LNCaP clone FGC (cell line): Measurements from ENCODE around the gene CUL2.

Source experiments
- DNase-seq: peaks from one replicate; pipeline ENCODE4 v3.0.0-alpha.2; 2011; ENCODE audit warnings: low read depth
- H3K4me3 ChIP-seq: 2 replicates; pipeline ENCODE4 v1.5.1; 2011; ENCODE audit warnings: mild to moderate bottlenecking, low read depth, low read length, control low read depth
- TF ChIP-seq, protein P1 (sequence below): IDR thresholded peaks from 2 replicates; pipeline ENCODE4 v1.5.1; 2012; ENCODE audit warnings: mild to moderate bottlenecking; ENCODE audit not compliant: control insufficient read depth, insufficient read depth; ENCODE audit errors: extremely low read depth

The CUL2 gene

DNA sequence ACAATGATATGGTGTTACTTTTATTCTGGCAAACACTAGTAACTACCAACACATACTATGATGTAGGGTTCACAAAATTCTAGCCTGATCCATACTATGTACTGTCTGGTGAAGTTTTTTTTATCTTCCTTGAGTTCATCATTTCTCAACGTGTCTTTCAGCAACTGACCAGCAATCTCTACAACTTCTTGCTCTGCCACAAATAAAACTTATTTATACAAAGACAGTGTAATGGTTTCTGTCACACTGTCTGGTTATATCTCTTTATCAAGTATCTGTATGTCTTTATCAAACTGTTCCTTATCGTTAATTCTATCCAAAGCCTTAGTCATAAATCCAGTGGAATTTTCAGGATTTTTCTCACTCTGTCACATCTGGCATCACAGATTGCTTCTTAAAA lies 69.7 kb downstream of the CUL2 start:
- DNase-seq, result no peak
- TF ChIP-seq, protein P1, sequence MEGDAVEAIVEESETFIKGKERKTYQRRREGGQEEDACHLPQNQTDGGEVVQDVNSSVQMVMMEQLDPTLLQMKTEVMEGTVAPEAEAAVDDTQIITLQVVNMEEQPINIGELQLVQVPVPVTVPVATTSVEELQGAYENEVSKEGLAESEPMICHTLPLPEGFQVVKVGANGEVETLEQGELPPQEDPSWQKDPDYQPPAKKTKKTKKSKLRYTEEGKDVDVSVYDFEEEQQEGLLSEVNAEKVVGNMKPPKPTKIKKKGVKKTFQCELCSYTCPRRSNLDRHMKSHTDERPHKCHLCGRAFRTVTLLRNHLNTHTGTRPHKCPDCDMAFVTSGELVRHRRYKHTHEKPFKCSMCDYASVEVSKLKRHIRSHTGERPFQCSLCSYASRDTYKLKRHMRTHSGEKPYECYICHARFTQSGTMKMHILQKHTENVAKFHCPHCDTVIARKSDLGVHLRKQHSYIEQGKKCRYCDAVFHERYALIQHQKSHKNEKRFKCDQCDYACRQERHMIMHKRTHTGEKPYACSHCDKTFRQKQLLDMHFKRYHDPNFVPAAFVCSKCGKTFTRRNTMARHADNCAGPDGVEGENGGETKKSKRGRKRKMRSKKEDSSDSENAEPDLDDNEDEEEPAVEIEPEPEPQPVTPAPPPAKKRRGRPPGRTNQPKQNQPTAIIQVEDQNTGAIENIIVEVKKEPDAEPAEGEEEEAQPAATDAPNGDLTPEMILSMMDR, result no peak
- no peak overlapping the region for H3K4me3 ChIP-seq

DNA sequence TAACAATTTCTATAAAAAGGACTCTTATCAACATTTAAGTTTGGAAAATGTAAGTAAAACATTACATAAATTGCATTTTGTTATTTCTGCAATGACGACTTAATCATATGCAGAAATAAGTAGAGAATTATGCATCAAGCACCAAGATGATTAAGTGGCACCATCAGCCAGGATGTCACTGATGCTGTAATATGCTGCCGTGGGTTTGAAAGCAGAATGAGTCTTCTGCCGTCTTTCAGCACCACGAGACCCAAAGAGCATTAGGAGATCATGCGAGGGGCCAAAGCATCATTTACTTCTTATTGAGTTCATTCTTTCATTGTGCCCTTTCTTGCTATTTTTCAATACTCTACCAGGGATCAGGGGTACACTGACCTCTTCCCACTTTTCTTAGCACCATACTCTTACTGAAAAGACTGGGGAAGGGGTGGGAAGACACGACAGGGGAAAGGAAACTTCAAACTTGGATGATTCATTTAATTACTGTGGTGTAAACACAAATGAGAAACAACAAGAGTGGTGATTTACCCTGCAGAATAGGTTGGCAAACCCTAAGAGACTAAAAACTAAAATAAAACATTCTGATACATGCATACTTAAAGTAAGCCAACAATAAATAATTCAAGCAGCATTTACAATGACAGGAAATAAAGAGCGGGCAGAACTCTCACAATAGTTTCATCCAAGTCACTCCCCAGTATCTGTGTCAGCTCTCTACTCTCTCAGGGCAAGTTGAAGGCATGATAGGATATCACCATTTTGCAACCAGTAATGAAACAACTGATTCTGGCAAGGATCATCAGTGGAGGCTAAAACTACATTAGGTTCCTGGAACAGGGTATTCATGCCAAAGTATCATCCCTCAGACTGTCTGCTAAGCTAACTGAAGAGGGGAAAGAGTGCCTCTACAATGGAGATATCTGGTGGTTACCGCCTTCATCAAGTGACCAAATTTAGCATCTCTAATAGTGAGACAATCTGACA lies 70.8 kb downstream of the CUL2 start:
- no peak overlapping the region for H3K4me3 ChIP-seq
- DNase-seq, result no peak
- TF ChIP-seq, protein P1, result no peak

DNA sequence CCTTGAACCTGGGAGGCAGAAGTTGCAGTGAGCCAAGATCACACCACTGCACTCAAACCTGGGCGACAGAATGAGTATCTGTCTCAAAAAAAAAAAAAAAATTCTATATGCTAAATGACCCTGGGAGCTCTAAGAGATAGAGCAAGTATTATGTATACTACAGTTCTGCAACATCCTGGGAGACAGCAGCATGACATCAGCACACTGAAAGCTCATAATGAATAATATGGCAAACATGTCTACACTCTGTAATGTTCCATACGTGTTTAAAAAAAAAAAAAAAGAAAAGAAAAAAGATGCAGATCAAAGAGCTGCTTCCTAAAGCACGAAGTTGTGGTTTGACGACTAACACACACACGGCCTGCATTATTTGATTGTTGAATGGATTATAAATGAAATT lies 72.5 kb downstream of the CUL2 start:
- H3K4me3 ChIP-seq, result no peak overlapping the region
- DNase-seq, result no peak
- TF ChIP-seq, protein P1, result no peak

DNA sequence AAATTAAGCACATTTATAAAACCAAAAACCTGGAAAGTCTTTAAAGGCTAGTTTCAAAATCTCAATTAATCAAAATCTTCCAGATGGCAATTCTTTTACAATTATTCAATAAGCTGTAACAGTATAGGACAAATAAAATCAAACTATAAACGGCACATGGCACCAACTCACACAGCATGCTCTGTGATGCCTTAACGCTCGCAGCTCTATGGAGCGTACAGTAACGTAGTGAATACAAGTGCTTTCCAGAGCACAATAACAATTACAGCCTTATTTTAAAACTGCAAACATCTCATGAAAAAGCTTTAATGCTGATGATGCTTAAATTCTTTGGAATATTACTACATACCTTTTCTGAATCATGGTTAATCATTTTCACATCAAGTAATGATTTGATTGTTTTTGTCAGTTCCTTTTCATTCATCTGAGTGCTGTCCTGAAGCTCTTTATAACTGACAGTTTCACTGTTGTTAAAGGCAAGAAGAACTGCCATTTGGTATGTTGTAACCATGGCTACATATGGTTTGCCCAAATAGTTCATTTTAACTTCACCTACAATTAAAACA lies 74.2 kb downstream of the CUL2 start:
- no peak overlapping the region for H3K4me3 ChIP-seq
- TF ChIP-seq, protein P1, result no peak
- no peak for DNase-seq

DNA sequence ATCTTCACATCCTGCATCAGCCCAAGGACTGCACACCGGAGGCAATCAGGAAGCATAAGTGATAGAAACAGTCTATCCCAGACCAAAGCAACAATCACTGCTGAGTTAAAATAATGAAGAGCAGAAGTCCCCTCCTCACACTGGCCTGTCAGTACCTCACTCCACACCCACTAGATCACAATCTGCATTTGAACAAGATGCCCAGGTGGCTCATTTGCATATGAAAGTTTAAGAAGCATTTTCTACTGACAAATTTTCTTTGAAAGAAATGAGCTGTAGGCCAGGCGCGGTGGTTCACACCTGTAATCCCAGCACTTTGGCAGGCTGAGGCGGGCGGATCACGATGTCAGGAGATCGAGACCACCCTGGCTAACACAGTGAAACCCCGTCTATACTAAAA lies 77.4 kb downstream of the CUL2 start:
- no peak for DNase-seq
- TF ChIP-seq, protein P1, result no peak
- no peak overlapping the region for H3K4me3 ChIP-seq

DNA sequence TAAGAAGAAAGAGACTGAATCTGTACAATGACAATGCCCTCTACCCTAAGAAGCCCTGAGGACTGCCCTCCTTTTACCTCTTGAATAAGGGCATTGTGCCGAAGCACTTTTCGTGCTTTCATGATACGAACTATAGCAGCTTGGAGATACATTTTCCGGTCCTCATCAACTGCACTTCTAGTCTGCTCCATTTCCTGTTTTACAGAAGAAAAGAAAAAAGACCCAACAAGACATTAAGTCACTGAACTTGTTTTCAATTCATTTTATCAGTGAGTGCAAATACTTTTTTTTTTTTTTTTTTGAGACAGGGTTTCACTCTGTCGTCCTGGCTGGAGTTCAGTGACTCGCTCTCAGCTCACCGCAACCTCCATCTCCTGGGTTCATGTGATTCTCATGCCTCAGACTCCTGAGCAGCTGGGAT lies 78.4 kb downstream of the CUL2 start:
- H3K4me3 ChIP-seq, result no peak overlapping the region
- TF ChIP-seq, protein P1, result no peak
- no peak for DNase-seq
